GM12878 (cell line): ENCODE measurements around the gene ANO3. TPM values are rescaled to one million over a fixed set of nuclear protein-coding genes. Genes with fewer than 3 reads are reported as not detected.
A peak's percentile ranks its signal among the peaks of the same experiment; 100 is the strongest.

ENCODE experiments used
- ATAC-seq: fragments of 200-7000 bp; cut with Tn5 transposase; 3 replicates; pipeline ENCODE4 v1.9.1; 2020; ENCODE audit warnings: mild to moderate bottlenecking, moderate library complexity
- BruUV-seq: library from RNA; stranded (reverse); fragments of 400-500 nt; replicated peaks from 2 replicates; lab custom pipeline; 2021; lab: Mats Ljungman, UMichigan
- CTCF ChIA-PET: fragments of 300-600 bp; sonication (Branson Sonifier 250); formaldehyde crosslinking; extraction: SDS; loops from one replicate; lab custom pipeline; 2021; ENCODE audit warnings: inconsistent platforms; lab: Yijun Ruan, JAX
- POLR2A ChIA-PET: fragments of 350-600 bp; formaldehyde crosslinking; extraction: SDS; loops from one replicate; lab custom pipeline; 2021; ENCODE audit warnings: inconsistent platforms; lab: Charles Lee
- RAD21 ChIA-PET: fragments of 300-600 bp; sonication (Branson Sonifier 250); formaldehyde crosslinking; loops from one replicate; lab custom pipeline; 2023; ENCODE audit warnings: antibody characterized with exemption; ENCODE audit not compliant: unreplicated experiment; lab: Charles Lee
- SMC1A ChIA-PET: fragments of 300-600 bp; sonication (Branson Sonifier 250); formaldehyde crosslinking; loops from one replicate; lab custom pipeline; 2023; ENCODE audit not compliant: unreplicated experiment, uncharacterized antibody; lab: Charles Lee
- DNase-seq: peaks from one replicate; pipeline ENCODE4 v3.0.0-alpha.2; 2011; ENCODE audit warnings: low read depth, low spot score
- FAIRE-seq: peaks from 3 replicates; lab custom pipeline; 2011; peaks lifted over from hg19 to GRCh38; lab: Jason Lieb, UNC
- H2AFZ ChIP-seq: 2 replicates; pipeline ENCODE4 v1.6.0; 2011; ENCODE audit warnings: low read depth, low read length, control low read depth; ENCODE audit not compliant: control insufficient read depth
- H3K27ac ChIP-seq: 2 replicates; pipeline ENCODE4 v1.5.1; 2011; ENCODE audit warnings: control low read depth; ENCODE audit not compliant: control insufficient read depth, insufficient read depth
- H3K27me3 ChIP-seq, 2 experiments: replicated peaks in 1 of 2; 2 replicates each; pipeline versions ENCODE4 v1.6.0 to v1.6.1; 2011; ENCODE audit warnings: low read length in 1 of 2; ENCODE audit not compliant: control insufficient read depth in 2 of 2, insufficient read depth in 2 of 2
- H3K36me3 ChIP-seq, 2 experiments: 2 replicates each; pipeline ENCODE4 v1.5.1; 2011; ENCODE audit warnings: low read length in 1 of 2; ENCODE audit not compliant: control insufficient read depth in 2 of 2, insufficient read depth in 2 of 2
- H3K4me1 ChIP-seq: 2 replicates; pipeline ENCODE4 v1.6.1; 2011; ENCODE audit warnings: mild to moderate bottlenecking, low read length, moderate library complexity, mixed read lengths; ENCODE audit not compliant: control insufficient read depth, insufficient read depth
- H3K4me2 ChIP-seq: 2 replicates; pipeline ENCODE4 v1.6.0; 2011; ENCODE audit warnings: control low read depth; ENCODE audit not compliant: control insufficient read depth, insufficient read depth
- H3K4me3 ChIP-seq: fragments of 200-600 bp; sonication (generic); 2 replicates; pipeline ENCODE4 v1.5.1; 2016
- H3K79me2 ChIP-seq: 2 replicates; pipeline ENCODE4 v1.6.0; 2011; ENCODE audit warnings: low read length; ENCODE audit not compliant: control insufficient read depth, insufficient read depth
- H3K9ac ChIP-seq: 2 replicates; pipeline ENCODE4 v1.8.0; 2011; ENCODE audit warnings: low read length, control low read depth, mixed read lengths; ENCODE audit not compliant: control insufficient read depth, insufficient read depth
- H3K9me3 ChIP-seq: replicated peaks from 3 replicates; pipeline ENCODE4 v1.5.1; 2011; ENCODE audit warnings: mild to moderate bottlenecking, low read length; ENCODE audit not compliant: control insufficient read depth, insufficient read depth
- H4K20me1 ChIP-seq: 2 replicates; pipeline ENCODE4 v1.6.0; 2011; ENCODE audit not compliant: control insufficient read depth, insufficient read depth
- ASH2L ChIP-seq: fragments of 300-600, 200-600 bp; sonication (generic); IDR thresholded peaks from 2 replicates; pipeline ENCODE4 v1.6.1; 2017; ENCODE audit warnings: low read depth, mild to moderate bottlenecking, borderline replicate concordance
- CBX5 ChIP-seq: sonication (generic); IDR thresholded peaks from 2 replicates; pipeline ENCODE4 v1.6.1; 2016; ENCODE audit warnings: low read depth, moderate library complexity, mild to moderate bottlenecking, inconsistent platforms
- JUND ChIP-seq: IDR thresholded peaks from 2 replicates; pipeline ENCODE4 v1.6.1; 2012; ENCODE audit warnings: low read depth, mild to moderate bottlenecking, low read length, improper control_type of control experiment, moderate library complexity
- PAX5 ChIP-seq: IDR thresholded peaks from 2 replicates; pipeline ENCODE4 v1.6.1; 2011; ENCODE audit warnings: low read depth, low read length, borderline replicate concordance
- RAD21 ChIP-seq: IDR thresholded peaks from 2 replicates; pipeline ENCODE4 v1.6.1; 2011; ENCODE audit warnings: mild to moderate bottlenecking, low read depth, low read length, moderate library complexity; ENCODE audit not compliant: insufficient read depth
- RAD51 ChIP-seq: fragments of 450-650 bp; IDR thresholded peaks from 2 replicates; pipeline ENCODE4 v1.6.1; 2016; ENCODE audit warnings: moderate library complexity, mild to moderate bottlenecking, inconsistent platforms
- RELA ChIP-seq: fragments of 450-650 bp; IDR thresholded peaks from 2 replicates; pipeline ENCODE4 v1.8.0; 2014; ENCODE audit warnings: borderline replicate concordance; ENCODE audit not compliant: partially characterized antibody
- SIN3A ChIP-seq: IDR thresholded peaks from 2 replicates; pipeline ENCODE4 v1.6.1; 2012; ENCODE audit warnings: low read depth, low read length, improper control_type of control experiment
- SMAD5 ChIP-seq: IDR thresholded peaks from 2 replicates; pipeline ENCODE4 v1.6.1; 2016; ENCODE audit warnings: antibody characterized with exemption, low read depth
- SMC3 ChIP-seq: IDR thresholded peaks from 2 replicates; pipeline ENCODE4 v1.6.1; 2011; ENCODE audit warnings: low read length, improper control_type of control experiment, borderline replicate concordance
- SPI1 ChIP-seq: IDR thresholded peaks from 2 replicates; pipeline ENCODE4 v1.6.1; 2011; ENCODE audit warnings: low read depth, mild to moderate bottlenecking, low read length, moderate library complexity, borderline replicate concordance; ENCODE audit not compliant: insufficient read depth
- YY1 ChIP-seq: IDR thresholded peaks from 2 replicates; pipeline ENCODE4 v1.6.1; 2011; ENCODE audit warnings: low read depth, mild to moderate bottlenecking, low read length
- ZBED1 ChIP-seq: IDR thresholded peaks from 2 replicates; pipeline ENCODE4 v1.6.1; 2016; ENCODE audit warnings: borderline replicate concordance
- WGBS: methylation state at CpG from one replicate; pipeline ENCODE4 v1.1.6; 2016; ENCODE audit warnings: low lambda C conversion rate; ENCODE audit not compliant: insufficient replicate concordance, insufficient coverage; ENCODE audit errors: missing lambda C conversion rate; 5-methylcytosine and 5-hydroxymethylcytosine counted together
- in situ Hi-C: fragments of 300-500 bp; cut with MboI; formaldehyde crosslinking; loops from 9 replicates; pipeline ENCODE4 v1.14.3; 2018; ENCODE audit warnings: mixed read lengths
- intact Hi-C: fragments of 100-400 bp; cut with micrococcal nuclease; formaldehyde crosslinking; loops from one replicate; pipeline ENCODE4 v1.14.2; 2022; ENCODE audit not compliant: unreplicated experiment
- polyA plus RNA-seq, 11 experiments: library from polyadenylated mRNA; depleted of rRNA in 4 of 11; unstranded in 6 of 11; stranded (reverse) in 5 of 11; fragments of >200 nt; fragmentation: Nextera tagmentation in 4 of 11; fragmentation: Illumina TruSeq in 1 of 11; extraction: Ambion mirVana in 4 of 11; extraction: Trizol in 1 of 11; gene quantifications; 1 replicate in 1 of 11; 2 replicates in 10 of 11; pipeline versions ENCODE4 v1.2.1 to v1.2.3, GENCODE V29; 2011 to 2016; ENCODE audit warnings: inconsistent platforms in 2 of 11, missing spikeins in 2 of 11, low read depth in 1 of 11
- total RNA-seq, 4 experiments: library from RNA; depleted of rRNA in 3 of 4; stranded (reverse); fragments of >200 nt in 3 of 4; fragmentation: Illumina TruSeq in 1 of 4; extraction: Trizol in 1 of 4; gene quantifications; 2 replicates each; pipeline versions ENCODE4 v1.2.1 to v1.2.3, GENCODE V29; 2013 to 2021
- TF ChIP-seq, protein P1 (sequence below): fragments of 450-650 bp; IDR thresholded peaks from 2 replicates; pipeline ENCODE4 v1.6.1; 2018; ENCODE audit warnings: borderline replicate concordance, mild to moderate bottlenecking; ENCODE audit not compliant: partially characterized antibody
- TF ChIP-seq, protein P2 (sequence below): IDR thresholded peaks from 2 replicates; pipeline ENCODE4 v1.6.1; 2012; ENCODE audit warnings: low read length, inconsistent platforms
- TF ChIP-seq, protein P3 (sequence below): fragments of 450-650 bp; formaldehyde crosslinking; IDR thresholded peaks from 2 replicates; pipeline ENCODE4 v1.5.0; 2022; ENCODE audit warnings: mild to moderate bottlenecking, missing genetic modification characterization

Gene ANO3
- total and polyA plus RNA-seq, 10 of the 15 experiments (the other 5 are each of a cell fraction or from before 2014, with no cell fraction given) = 0.13 to 5.9 (median 0.44) TPM

DNA sequence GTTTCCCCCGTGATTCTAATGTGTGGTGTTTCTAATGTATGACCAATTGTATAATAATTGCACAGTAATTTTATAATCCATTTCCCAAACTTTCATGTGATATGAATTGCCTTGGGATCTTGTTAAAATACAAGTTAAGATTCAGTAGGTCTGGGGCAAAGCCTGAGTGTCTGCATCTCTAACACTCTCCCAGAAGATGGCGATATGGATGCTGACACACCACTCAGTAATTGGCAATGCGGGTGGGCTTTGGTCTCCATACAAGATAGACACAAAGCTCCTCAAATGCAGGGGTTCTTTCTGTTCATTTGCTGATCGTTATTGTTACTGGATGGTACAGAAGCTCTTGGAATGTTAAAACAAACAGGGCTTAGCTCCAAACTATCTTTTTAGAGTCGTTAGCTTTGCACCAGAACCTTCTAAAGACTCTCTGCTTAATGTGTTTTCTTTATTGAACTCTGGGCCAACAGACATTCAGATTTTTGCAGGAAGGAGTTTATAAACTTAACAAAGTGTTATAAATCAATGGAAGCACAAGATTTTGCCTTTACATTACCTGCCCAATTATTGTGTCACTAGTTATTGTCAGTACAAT is 45.4 kb upstream of the ANO3 start (continued):
- TF ChIP-seq PAX5 (no peak), SPI1 (no peak), RELA (no peak), RAD51 (no peak), ASH2L (no peak), ZBED1 (no peak), SMC3 (peak; percentile 14; the same call in 1 of the 2 replicates), RAD21 (peak; percentile 33; the same call in 1 of the 2 replicates), YY1 (no peak)
- TF ChIP-seq, protein P1, sequence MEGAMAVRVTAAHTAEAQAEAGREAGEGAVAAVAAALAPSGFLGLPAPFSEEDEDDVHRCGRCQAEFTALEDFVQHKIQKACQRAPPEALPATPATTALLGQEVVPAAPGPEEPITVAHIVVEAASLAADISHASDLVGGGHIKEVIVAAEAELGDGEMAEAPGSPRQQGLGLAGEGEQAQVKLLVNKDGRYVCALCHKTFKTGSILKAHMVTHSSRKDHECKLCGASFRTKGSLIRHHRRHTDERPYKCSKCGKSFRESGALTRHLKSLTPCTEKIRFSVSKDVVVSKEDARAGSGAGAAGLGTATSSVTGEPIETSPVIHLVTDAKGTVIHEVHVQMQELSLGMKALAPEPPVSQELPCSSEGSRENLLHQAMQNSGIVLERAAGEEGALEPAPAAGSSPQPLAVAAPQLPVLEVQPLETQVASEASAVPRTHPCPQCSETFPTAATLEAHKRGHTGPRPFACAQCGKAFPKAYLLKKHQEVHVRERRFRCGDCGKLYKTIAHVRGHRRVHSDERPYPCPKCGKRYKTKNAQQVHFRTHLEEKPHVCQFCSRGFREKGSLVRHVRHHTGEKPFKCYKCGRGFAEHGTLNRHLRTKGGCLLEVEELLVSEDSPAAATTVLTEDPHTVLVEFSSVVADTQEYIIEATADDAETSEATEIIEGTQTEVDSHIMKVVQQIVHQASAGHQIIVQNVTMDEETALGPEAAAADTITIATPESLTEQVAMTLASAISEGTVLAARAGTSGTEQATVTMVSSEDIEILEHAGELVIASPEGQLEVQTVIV = no peak

DNA sequence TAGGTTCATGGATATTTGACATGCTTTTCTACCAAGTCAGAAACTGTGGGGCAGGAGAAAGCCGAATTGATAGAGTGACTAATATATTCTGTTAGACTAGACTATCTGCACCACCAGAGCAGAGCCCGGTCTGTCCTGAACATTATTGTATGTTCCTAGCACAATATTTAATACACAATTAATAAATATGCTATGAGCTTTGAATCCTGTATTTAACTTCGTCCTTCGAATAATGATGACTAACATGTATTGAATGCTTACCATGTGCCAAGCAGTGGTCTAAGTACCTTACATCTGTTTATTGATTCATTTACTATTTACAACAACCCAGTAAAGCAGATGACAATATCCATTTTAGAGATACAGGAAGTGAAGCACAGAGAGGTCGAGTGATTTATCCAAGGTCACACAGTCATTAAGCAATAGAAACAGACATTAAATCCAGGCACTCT is 44.8 kb upstream of the ANO3 start:
- ChIA-PET POLR2A (no interaction called here), CTCF (interaction anchor here (0.6 to 2.2 kb wide), 19 partner anchors 8 to 1412 kb away, joined by 3 to 25 read pairs (median 4); no protein-coding TSS in a partner anchor), SMC1A (interaction anchor here (0.7 to 2.2 kb wide), 5 partner anchors 11 to 872 kb away, joined by 3 to 10 read pairs (median 8); no protein-coding TSS in a partner anchor), RAD21 (interaction anchor here (0.6 to 1.7 kb wide), 6 partner anchors 9 to 1199 kb away, joined by 3 to 10 read pairs (median 4); no protein-coding TSS in a partner anchor)
- H4K20me1 ChIP-seq = no peaks in the 10 kb centered on the region
- intact Hi-C loops = loop anchor here (2.0 to 10.0 kb wide), 2 partner anchors 872 to 1198 kb away; no protein-coding TSS in a partner anchor
- no peaks in the 10 kb centered on the region for H3K4me1 ChIP-seq
- FAIRE-seq (no peak), DNase-seq (no peak), ATAC-seq (no peak)
- no peak overlapping the region for H3K27ac ChIP-seq
- in situ Hi-C loops = no loop called here
- no peaks in the 10 kb centered on the region for H3K79me2 ChIP-seq
- no peaks in the 10 kb centered on the region for H3K27me3 ChIP-seq
- no peaks in the 10 kb centered on the region for H3K36me3 ChIP-seq
- 73% methylated on average over 5 of the region's 5 CpGs for WGBS
- BruUV-seq = no TSS peak
- no peak overlapping the region for H3K9ac ChIP-seq
- no peak overlapping the region for H3K4me2 ChIP-seq
- H3K9me3 ChIP-seq = no peaks in the 10 kb centered on the region
- H2AFZ ChIP-seq = no peak overlapping the region
- no peak overlapping the region for H3K4me3 ChIP-seq
- no peak for TF ChIP-seq SIN3A
- TF ChIP-seq, protein P2, sequence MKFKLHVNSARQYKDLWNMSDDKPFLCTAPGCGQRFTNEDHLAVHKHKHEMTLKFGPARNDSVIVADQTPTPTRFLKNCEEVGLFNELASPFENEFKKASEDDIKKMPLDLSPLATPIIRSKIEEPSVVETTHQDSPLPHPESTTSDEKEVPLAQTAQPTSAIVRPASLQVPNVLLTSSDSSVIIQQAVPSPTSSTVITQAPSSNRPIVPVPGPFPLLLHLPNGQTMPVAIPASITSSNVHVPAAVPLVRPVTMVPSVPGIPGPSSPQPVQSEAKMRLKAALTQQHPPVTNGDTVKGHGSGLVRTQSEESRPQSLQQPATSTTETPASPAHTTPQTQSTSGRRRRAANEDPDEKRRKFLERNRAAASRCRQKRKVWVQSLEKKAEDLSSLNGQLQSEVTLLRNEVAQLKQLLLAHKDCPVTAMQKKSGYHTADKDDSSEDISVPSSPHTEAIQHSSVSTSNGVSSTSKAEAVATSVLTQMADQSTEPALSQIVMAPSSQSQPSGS = no peak
- TF ChIP-seq JUND = no peak
- no peak for TF ChIP-seq CBX5
- TF ChIP-seq, protein P3, sequence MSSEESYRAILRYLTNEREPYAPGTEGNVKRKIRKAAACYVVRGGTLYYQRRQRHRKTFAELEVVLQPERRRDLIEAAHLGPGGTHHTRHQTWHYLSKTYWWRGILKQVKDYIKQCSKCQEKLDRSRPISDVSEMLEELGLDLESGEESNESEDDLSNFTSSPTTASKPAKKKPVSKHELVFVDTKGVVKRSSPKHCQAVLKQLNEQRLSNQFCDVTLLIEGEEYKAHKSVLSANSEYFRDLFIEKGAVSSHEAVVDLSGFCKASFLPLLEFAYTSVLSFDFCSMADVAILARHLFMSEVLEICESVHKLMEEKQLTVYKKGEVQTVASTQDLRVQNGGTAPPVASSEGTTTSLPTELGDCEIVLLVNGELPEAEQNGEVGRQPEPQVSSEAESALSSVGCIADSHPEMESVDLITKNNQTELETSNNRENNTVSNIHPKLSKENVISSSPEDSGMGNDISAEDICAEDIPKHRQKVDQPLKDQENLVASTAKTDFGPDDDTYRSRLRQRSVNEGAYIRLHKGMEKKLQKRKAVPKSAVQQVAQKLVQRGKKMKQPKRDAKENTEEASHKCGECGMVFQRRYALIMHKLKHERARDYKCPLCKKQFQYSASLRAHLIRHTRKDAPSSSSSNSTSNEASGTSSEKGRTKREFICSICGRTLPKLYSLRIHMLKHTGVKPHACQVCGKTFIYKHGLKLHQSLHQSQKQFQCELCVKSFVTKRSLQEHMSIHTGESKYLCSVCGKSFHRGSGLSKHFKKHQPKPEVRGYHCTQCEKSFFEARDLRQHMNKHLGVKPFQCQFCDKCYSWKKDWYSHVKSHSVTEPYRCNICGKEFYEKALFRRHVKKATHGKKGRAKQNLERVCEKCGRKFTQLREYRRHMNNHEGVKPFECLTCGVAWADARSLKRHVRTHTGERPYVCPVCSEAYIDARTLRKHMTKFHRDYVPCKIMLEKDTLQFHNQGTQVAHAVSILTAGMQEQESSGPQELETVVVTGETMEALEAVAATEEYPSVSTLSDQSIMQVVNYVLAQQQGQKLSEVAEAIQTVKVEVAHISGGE (CRISPR knock-in tag) = no peak
- TF ChIP-seq SMAD5 = no peak
